Measurements from ENCODE around the gene ALLC.

- no peak for TF ChIP-seq CTCF (IDR thresholded peaks at IDR 0.05; ENCODE audit: low read depth, low read length)
- TF ChIP-seq EZH2phosphoT487 (IDR thresholded peaks at IDR 0.05; ENCODE audit: low read depth), result no peak
Observed at GRCh38 chr2:3633982-3634595, 23.9 kb upstream of the ALLC start.
